ENCODE measurements around the gene CCDC51. TPM values are rescaled to one million over a fixed set of nuclear protein-coding genes. Genes with fewer than 3 reads are reported as not detected.

The CCDC51 gene
- total RNA-seq, 1 experiment from 2014 or later: 31.9 TPM

DNA sequence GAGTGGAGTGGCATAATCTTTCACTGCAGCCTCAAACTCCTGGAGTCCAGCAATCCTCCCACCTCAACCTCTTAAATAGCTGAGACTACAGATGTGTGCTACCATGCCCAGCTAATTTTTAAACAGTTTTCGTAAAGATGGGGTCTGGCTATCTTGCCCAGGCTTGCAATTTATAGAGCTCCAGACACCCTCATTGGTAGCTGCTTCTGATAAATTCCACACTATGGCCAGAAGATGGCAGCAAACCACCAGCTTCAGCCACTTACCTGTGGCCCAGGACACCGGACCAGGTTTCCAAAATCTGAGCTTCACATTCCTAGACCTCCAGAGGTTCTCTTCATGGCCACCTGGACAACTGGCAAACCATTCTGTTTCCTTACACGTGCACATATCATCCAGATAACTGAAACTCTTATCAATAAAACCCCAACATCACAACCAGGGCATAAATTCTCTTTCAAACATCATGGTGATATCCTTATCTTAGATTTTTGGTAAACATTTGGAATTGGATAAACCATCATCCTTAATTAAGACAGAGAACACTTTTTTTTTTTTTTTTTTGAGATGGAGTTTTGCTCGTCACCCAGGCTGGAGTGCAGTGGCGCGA is 39.0 kb downstream of the CCDC51 start:
- BruUV-seq (replicated peaks): no TSS peak
- Mint-ChIP-seq H3K9me3 (ENCODE audit: unreplicated experiment) (no peaks in the 10 kb centered on the region), H3K4me1 (ENCODE audit: insufficient read depth, unreplicated experiment) (peaks cover 34% of the 10 kb centered on the region), H3K36me3 (ENCODE audit: insufficient read depth, unreplicated experiment) (peaks cover 81% of the 10 kb centered on the region), H3K27ac (ENCODE audit: low read depth, unreplicated experiment) (peak overlapping the region; percentile 95), H3K4me3 (ENCODE audit: unreplicated experiment) (peak overlapping the region; percentile 46), H3K27me3 (ENCODE audit: insufficient read depth, unreplicated experiment) (no peaks in the 10 kb centered on the region)
- TF ChIP-seq, protein P1, sequence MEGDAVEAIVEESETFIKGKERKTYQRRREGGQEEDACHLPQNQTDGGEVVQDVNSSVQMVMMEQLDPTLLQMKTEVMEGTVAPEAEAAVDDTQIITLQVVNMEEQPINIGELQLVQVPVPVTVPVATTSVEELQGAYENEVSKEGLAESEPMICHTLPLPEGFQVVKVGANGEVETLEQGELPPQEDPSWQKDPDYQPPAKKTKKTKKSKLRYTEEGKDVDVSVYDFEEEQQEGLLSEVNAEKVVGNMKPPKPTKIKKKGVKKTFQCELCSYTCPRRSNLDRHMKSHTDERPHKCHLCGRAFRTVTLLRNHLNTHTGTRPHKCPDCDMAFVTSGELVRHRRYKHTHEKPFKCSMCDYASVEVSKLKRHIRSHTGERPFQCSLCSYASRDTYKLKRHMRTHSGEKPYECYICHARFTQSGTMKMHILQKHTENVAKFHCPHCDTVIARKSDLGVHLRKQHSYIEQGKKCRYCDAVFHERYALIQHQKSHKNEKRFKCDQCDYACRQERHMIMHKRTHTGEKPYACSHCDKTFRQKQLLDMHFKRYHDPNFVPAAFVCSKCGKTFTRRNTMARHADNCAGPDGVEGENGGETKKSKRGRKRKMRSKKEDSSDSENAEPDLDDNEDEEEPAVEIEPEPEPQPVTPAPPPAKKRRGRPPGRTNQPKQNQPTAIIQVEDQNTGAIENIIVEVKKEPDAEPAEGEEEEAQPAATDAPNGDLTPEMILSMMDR (IDR thresholded peaks at IDR 0.05; ENCODE audit: unreplicated experiment): peak; percentile 96
- POLR2A ChIA-PET: interaction anchor here (0.5 to 22.1 kb wide), 20 partner anchors 8 to 958 kb away, joined by 3 to 749 read pairs (median 8); partner anchors contain the start of genes ATRIP, CCDC51, CDC25A and CELSR3
- intact Hi-C loops (cut with micrococcal nuclease): loop anchor here (1.0 to 2.0 kb wide), 2 partner anchors 35 to 128 kb away; no protein-coding TSS in a partner anchor
- DNase-seq (ENCODE audit: unreplicated experiment): peak; percentile 90
- CTCF ChIA-PET: interaction anchor here (0.5 to 22.6 kb wide), 38 partner anchors 10 to 898 kb away, joined by 3 to 647 read pairs (median 5); partner anchors contain the start of genes CCDC51, NME6, PLXNB1 and TMA7

DNA sequence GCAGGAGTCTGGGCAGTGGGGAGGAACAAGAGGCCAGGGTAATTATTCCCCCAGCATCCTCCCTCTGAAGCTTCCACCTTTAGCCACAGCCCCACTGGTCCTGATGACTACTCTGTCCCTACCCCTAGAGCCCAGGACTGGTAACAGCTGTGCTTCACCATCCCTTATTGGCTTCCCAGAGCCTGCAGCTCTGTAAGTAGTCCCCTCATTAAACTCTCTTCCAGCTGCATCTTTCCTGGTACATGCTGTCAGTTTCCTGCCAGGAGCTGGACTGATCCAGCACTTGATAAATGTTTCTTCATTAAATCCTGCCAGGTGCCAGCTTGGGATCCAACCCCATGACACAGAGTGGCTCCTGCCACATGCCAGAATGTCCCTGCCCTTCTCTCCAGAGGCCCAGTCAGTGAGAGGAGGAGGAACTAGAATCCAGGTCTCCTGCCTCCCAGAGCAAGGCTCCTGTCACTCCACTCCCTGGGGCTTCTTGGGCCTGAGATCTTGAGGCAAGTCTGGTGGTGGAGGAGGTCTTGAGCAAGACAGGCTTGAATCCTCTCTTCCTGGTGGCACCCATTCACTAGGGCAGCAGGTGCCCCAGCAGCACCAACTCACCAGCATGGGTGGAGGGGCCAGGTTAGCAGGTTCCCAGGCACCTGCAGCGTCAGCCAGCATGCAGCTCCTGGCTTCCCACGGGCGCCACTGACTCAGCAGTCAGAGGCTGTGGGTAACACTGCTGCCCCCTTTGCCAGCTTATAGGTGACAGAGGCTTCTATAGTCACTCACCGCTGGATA is 40.3 kb downstream of the CCDC51 start:
- DNase-seq (ENCODE audit: unreplicated experiment): no peak
- Mint-ChIP-seq H3K9me3 (ENCODE audit: unreplicated experiment) (no peaks in the 10 kb centered on the region), H3K36me3 (ENCODE audit: insufficient read depth, unreplicated experiment) (peaks cover 73% of the 10 kb centered on the region), H3K27me3 (ENCODE audit: insufficient read depth, unreplicated experiment) (no peaks in the 10 kb centered on the region), H3K27ac (ENCODE audit: low read depth, unreplicated experiment) (no peak overlapping the region), H3K4me3 (ENCODE audit: unreplicated experiment) (no peak overlapping the region), H3K4me1 (ENCODE audit: insufficient read depth, unreplicated experiment) (peaks cover 34% of the 10 kb centered on the region)
- intact Hi-C loops (cut with micrococcal nuclease): loop anchor here (2.0 kb wide), 1 partner anchor 127 kb away; no protein-coding TSS in a partner anchor
- ChIA-PET POLR2A (interaction anchor here (0.6 to 22.1 kb wide), 15 partner anchors 9 to 264 kb away, joined by 3 to 749 read pairs (median 10); partner anchors contain the start of genes ATRIP, CCDC51, NME6 and PLXNB1), CTCF (interaction anchor here (0.6 to 22.6 kb wide), 13 partner anchors 10 to 989 kb away, joined by 3 to 647 read pairs (median 18); partner anchors contain the start of genes CCDC51, NME6, PLXNB1 and TMA7)
- TF ChIP-seq, protein P1 (IDR thresholded peaks at IDR 0.05; ENCODE audit: unreplicated experiment): no peak
- BruUV-seq (replicated peaks): no TSS peak

DNA sequence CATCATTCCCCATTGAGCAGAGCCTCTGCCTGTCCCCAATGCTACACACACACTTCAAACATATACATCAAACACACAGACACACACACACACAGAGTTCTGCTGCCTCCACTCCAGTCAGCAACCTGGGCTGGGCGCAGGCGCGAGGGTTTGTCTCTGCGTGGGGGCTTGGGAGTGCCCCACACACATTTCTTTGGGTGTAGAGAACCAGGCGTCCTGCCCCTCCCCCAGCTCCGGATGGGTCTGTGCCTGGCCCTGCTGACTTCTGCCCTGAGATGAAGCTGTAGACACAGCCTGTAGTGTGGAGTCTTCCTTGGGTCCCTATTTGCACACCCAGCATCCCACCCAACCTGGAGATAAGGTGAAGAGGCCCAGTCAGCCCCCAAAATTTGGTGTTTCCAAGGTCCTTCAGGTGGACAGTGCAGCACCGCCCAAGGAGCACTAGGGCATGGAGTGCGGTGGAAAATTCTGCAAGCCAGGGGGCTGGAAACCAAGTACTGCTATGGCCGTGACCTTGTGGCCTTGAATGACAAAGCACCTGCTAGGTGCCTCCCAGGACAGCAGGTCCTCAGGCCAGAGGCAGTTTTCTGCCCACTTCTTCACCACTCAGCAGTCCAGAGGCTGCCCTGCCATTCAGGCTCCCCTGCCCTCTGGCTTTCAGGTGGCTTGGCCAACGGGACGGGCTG is 41.1 kb downstream of the CCDC51 start:
- ChIA-PET POLR2A (interaction anchor here (0.6 to 22.1 kb wide), 14 partner anchors 10 to 205 kb away, joined by 3 to 749 read pairs (median 10); partner anchors contain the start of genes ATRIP, CCDC51, NME6 and PLXNB1), CTCF (interaction anchor here (0.6 to 22.6 kb wide), 10 partner anchors 14 to 990 kb away, joined by 3 to 647 read pairs (median 19); partner anchors contain the start of genes CCDC51 and TMA7)
- TF ChIP-seq, protein P1 (IDR thresholded peaks at IDR 0.05; ENCODE audit: unreplicated experiment): no peak
- no peaks in the 10 kb centered on the region for H3K27me3 Mint-ChIP-seq (ENCODE audit: insufficient read depth, unreplicated experiment)
- DNase-seq (ENCODE audit: unreplicated experiment): no peak
- no peak overlapping the region for H3K27ac Mint-ChIP-seq (ENCODE audit: low read depth, unreplicated experiment)
- peaks cover 67% of the 10 kb centered on the region for H3K36me3 Mint-ChIP-seq (ENCODE audit: insufficient read depth, unreplicated experiment)
- no TSS peak for BruUV-seq (replicated peaks)
- intact Hi-C loops (cut with micrococcal nuclease): no loop called here
- no peaks in the 10 kb centered on the region for H3K9me3 Mint-ChIP-seq (ENCODE audit: unreplicated experiment)
- H3K4me3 Mint-ChIP-seq (ENCODE audit: unreplicated experiment): no peak overlapping the region
- peaks cover 34% of the 10 kb centered on the region for H3K4me1 Mint-ChIP-seq (ENCODE audit: insufficient read depth, unreplicated experiment)

All from MCF 10A (cell line).